ENCODE results near the gene RAPGEF2.
"Not testable (repeated sequence)": the region's sequence is repeated elsewhere in the genome, so short reads cannot be mapped to it uniquely, and the experiment has no call there.

The RAPGEF2 gene

DNA sequence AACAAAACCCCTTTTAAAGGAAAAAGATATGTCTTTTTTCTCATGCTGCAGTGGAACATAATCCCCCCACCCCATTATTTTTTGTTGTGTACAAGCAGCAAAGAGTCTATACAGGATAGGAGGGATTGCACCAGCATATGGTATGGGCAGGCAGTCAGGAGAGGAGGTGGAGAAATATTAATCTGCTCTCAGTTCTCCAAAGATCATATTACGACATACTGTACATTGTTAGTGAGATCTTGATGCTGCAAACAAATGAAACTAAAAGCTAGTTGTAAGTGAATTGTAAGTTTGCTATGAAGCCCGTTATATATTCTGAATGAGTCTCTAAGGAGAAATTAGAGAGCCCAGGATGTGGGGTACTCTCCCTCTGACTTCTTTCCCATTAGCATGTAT lies 75.3 kb downstream of the RAPGEF2 start:
- no peaks in the 10 kb centered on the region for H3K9me3 ChIP-seq (ENCODE audit: control insufficient read depth, insufficient read depth, low read depth, low read length)
- peaks cover 10% of the 10 kb centered on the region for H3K4me1 ChIP-seq (ENCODE audit: control insufficient read depth, insufficient read depth, low read length)
- H3K36me3 ChIP-seq (ENCODE audit: control insufficient read depth in 2 of 2, insufficient read depth in 1 of 2, low read length in 2 of 2), result no peaks in the 10 kb centered on the region
- TF ChIP-seq ZBTB17 (tag by site-specific recombination; IDR thresholded peaks at IDR 0.05), result 0 out of 2 replicates have a peak, but pooled peaks have one; percentile 18
- no peak for TF ChIP-seq ELK4 (IDR thresholded peaks at IDR 0.05; ENCODE audit: borderline replicate concordance, low read depth, low read length)
- H3K4me3 ChIP-seq (ENCODE audit: low read depth, low read length), result no peak overlapping the region
- ChIA-PET POLR2A (no interaction called here), CTCF (interaction anchor here (0.6 to 1.0 kb wide), 4 partner anchors 24 to 466 kb away, joined by 3 to 6 read pairs (median 4); no protein-coding TSS in a partner anchor)
- H3K27ac ChIP-seq (ENCODE audit: extremely low read depth, low read depth, low read length), result no peak overlapping the region

DNA sequence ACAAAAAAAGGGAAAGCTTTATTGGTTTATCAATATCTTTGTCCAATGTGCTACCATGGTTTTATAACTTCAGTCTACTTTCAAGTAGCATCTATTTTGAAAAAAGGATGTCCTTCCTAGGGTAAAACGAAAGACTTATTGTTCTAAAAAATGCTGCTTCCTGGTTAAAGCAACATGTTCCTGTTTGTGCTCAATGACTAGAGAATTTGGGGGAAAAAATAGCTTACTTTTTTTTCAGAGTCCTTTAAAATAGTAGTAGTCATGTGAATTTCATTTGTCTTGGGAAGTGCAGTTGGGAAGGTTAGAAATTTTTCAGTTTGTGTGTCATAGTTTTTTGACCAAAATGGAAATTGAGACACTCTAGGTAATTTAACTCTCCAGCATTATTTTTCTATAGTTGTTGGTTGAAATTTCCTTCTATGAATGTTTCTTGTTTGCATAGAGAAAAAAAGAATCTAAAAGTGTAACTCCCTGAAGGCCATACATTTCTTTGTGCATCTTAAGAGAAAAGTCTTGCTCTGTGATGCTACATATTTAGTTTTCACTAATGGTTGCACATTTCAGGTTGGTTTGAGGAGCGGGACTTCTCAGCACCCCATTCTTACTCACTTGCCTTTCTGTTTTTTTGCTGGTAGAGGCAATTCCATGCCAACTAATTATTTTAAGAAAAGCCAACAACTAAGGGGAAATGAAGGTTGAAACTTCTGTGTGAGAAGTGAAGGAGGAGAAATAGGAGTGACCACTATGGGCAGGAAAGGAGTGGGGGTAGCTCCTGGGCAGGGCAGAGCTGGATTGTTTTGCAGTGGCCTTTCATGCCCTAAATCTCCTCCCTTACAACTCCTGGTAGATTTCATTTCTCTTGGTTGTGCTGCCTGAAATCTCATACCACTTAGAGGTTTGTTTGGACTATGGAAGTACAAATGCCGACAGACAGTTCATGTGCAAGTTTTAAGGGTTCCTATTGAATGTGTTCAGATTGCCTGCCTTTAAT lies 76.4 kb downstream of the RAPGEF2 start:
- Histone ChIP-seq H3K36me3 (ENCODE audit: control insufficient read depth in 2 of 2, insufficient read depth in 1 of 2, low read length in 2 of 2) (no peaks in the 10 kb centered on the region), H3K27ac (ENCODE audit: extremely low read depth, low read depth, low read length) (no peak overlapping the region), H3K9me3 (ENCODE audit: control insufficient read depth, insufficient read depth, low read depth, low read length) (no peaks in the 10 kb centered on the region), H3K4me3 (ENCODE audit: low read depth, low read length) (no peak overlapping the region), H3K4me1 (ENCODE audit: control insufficient read depth, insufficient read depth, low read length) (peaks cover 10% of the 10 kb centered on the region)
- TF ChIP-seq ZNF24 (tag by site-specific recombination; IDR thresholded peaks at IDR 0.05), result no peak
- no peak for TF ChIP-seq SP3 (tag by site-specific recombination; IDR thresholded peaks at IDR 0.05)
- TF ChIP-seq ZNF473 (tag by site-specific recombination; IDR thresholded peaks at IDR 0.05), result no peak
- no peak for TF ChIP-seq ZNF211 (tag by site-specific recombination; IDR thresholded peaks at IDR 0.05; ENCODE audit: low read depth)
- no peak for TF ChIP-seq ZNF140 (tag by site-specific recombination; IDR thresholded peaks at IDR 0.05)
- no peak for TF ChIP-seq ZNF391 (tag by site-specific recombination; IDR thresholded peaks at IDR 0.05; ENCODE audit: borderline replicate concordance, low read depth)
- TF ChIP-seq ZNF404 (tag by site-specific recombination; IDR thresholded peaks at IDR 0.05), result no peak
- TF ChIP-seq ZBTB8A (tag by site-specific recombination; IDR thresholded peaks at IDR 0.05), result no peak
- TF ChIP-seq ZNF366 (tag by site-specific recombination; conservative IDR thresholded peaks at IDR 0.05), result no peak
- no peak for TF ChIP-seq ZNF26 (tag by site-specific recombination; IDR thresholded peaks at IDR 0.05)
- TF ChIP-seq SETDB1 (IDR thresholded peaks at IDR 0.05; ENCODE audit: insufficient read length, low read length), result no peak
- no peak for TF ChIP-seq ZBTB21 (tag by site-specific recombination; IDR thresholded peaks at IDR 0.05)
- TF ChIP-seq OSR2 (tag by site-specific recombination; IDR thresholded peaks at IDR 0.05), result no peak
- TF ChIP-seq TCF7L2 (IDR thresholded peaks at IDR 0.05; ENCODE audit: borderline replicate concordance, low read depth, low read length), result no peak
- TF ChIP-seq OVOL3 (tag by site-specific recombination; IDR thresholded peaks at IDR 0.05), result no peak
- ChIA-PET CTCF (interaction anchor here (0.9 to 1.0 kb wide), 2 partner anchors 23 to 328 kb away, joined by 3 to 4 read pairs; no protein-coding TSS in a partner anchor), POLR2A (no interaction called here)

- TF ChIP-seq ZNF184 (tag by site-specific recombination; IDR thresholded peaks at IDR 0.05) (peak; percentile 88), SCRT2 (tag by site-specific recombination; IDR thresholded peaks at IDR 0.05) (peak; percentile 53), ZNF146 (tag by site-specific recombination; IDR thresholded peaks at IDR 0.05) (peak; percentile 95)
- POLR2A ChIA-PET; CTCF ChIA-PET; H3K9me3 ChIP-seq (ENCODE audit: control insufficient read depth, insufficient read depth, low read depth, low read length); H3K27ac ChIP-seq (ENCODE audit: extremely low read depth, low read depth, low read length); H3K36me3 ChIP-seq (ENCODE audit: control insufficient read depth in 2 of 2, insufficient read depth in 1 of 2, low read length in 2 of 2); H3K4me3 ChIP-seq (ENCODE audit: low read depth, low read length): not testable (repeated sequence)
- peaks cover 12% of the 10 kb centered on the region for H3K4me1 ChIP-seq (ENCODE audit: control insufficient read depth, insufficient read depth, low read length)
Observed at GRCh38 chr4:159183885-159184605, 81.2 kb downstream of the RAPGEF2 start.

Measured in HEK293 (cell line).